Loucy (cell line): Measurements from ENCODE around the gene TMOD1.

Experiments
- CTCF ChIP-seq: fragments of 200-600 bp; sonication (generic); conservative IDR thresholded peaks from 2 replicates; pipeline ENCODE4 v1.5.1; 2014; ENCODE audit warnings: mild to moderate bottlenecking, antibody characterized with exemption, low read length
- EZH2phosphoT487 ChIP-seq: fragments of 200-600 bp; IDR thresholded peaks from 2 replicates; pipeline ENCODE4 v1.6.1; 2018; ENCODE audit warnings: antibody characterized with exemption, mild to moderate bottlenecking, moderate library complexity, borderline replicate concordance

- TF ChIP-seq CTCF (no peak), EZH2phosphoT487 (no peak)
Measured at GRCh38 chr9:97617939-97618416, 116.5 kb downstream of the TMOD1 start.
